Hematopoietic multipotent progenitor cell treated with erythropoietin and hydrocortisone succinate and interleukin-3 and kit ligand, for 6 days (in vitro differentiated cells): ENCODE measurements around the gene SYTL2.
A peak's percentile ranks its signal among the peaks of the same experiment; 100 is the strongest.
"Not testable (repeated sequence)": the region's sequence is repeated elsewhere in the genome, so short reads cannot be mapped to it uniquely, and the experiment has no call there.

ENCODE experiments used
- DNase-seq: peaks from one replicate; pipeline ENCODE4 v3.0.0-alpha.2; 2015

SYTL2 gene

DNA sequence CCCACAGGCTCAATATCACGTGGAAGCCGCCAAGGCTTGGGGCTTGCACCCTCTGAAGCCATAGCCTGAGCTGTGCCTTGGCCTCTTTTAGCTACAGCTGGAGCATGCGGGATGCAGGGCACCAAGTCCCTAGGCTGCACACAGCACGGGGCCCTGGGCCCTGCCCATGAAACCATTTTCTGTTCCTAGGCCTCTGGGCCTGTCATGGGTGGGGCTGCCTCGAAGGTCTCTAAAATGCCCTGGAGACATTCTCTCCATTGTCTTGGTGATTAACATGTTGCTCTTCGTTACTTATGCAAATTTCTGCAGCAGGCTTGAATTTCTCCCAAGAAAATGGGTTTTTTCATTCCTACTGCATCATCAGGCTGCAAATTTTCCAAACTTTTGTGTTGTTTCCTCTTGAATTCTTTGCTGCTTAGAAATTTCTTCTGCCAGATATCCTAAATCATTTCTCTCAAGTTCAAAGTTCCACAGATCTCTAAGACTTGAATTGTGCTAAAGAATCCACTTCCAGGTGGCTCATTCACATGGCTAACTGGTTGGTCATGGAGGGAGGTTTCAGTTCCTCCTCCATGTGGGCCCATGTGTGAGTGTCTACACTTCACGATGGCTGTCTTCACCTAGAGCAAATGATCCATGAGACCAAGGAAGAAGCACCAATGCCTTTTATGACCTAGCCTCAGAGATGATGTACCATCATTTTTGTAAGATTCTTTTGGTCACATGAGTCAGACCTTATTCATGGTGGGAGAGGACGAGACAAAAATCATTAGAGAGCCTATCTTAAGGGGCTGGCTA is 138.6 kb downstream of the SYTL2 start:
- DNase-seq = no peak

- DNase-seq = not testable (repeated sequence)
Measured at GRCh38 chr11:85670949-85671663, 139.8 kb downstream of the SYTL2 start.

DNA sequence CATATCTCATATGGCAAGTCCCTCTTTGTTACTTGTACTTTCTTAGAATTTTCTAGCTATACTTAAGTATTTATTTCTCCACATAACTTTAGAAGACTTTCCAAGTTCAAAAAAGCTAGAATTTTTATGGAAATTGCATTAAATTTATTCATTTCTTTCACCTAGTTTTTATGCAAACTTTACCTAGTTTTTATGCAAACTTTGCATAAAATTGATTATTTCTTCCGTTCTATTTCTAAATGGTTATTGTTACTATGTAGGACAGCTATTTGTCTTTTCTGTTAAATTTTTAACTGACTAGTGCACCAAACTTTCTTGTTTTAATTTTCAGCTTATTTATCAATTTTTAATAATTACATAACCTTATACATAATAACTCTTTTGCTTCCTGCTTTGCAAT is 142.8 kb downstream of the SYTL2 start:
- DNase-seq = no peak

- no peak for DNase-seq
Measured at GRCh38 chr11:85666687-85667086, 144.3 kb downstream of the SYTL2 start.

- DNase-seq = no peak
Measured at GRCh38 chr11:85665733-85666132, 145.2 kb downstream of the SYTL2 start.

DNA sequence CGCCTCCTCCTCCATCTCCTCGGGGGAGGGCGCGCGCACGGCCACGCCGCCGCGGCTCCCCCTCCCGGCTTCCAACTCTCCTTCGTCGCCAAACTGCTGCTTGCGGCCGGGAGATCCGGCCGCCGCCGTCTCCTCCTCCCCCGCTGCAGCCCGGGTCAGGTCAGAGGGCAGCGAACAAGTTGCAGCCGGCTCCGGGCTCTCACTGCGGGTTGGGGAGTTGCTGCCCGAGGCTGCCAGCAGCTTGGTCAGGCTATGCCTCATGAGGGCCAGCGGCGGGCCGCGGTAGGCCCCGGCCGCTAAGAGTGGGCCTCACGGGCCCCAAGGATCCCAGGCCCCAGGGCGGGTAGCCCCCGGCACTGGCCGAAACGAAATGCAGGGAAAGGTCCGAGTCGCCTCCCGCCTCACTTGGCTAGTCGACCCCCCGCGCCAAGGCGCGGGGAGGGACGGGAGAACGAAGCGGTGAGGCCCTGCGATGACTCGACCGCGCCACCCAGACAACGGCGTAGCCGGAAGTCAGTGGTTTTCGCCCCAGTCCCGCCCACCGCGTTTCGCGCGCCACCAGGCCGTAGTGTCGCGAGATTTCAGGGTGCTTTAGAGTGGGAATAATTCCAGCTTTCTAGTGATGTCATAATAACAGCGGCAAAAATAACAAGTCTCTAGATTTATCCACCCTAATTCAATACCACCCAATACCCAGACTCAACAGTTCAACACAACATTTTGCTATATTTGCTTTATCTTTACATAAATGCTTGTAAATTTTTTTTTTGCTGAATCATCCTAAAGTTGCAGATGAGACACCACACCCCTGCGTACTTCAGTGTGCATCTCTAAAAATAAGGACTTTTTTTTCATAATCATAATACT is 146.1 kb downstream of the SYTL2 start, which contains the start of gene CREBZF:
Gene CREBZF (minus strand): TSS at position 515 of the 867 bp plus-strand sequence. CDS start 254 bp downstream, at position 261.
- DNase-seq = peak; percentile 98

DNA sequence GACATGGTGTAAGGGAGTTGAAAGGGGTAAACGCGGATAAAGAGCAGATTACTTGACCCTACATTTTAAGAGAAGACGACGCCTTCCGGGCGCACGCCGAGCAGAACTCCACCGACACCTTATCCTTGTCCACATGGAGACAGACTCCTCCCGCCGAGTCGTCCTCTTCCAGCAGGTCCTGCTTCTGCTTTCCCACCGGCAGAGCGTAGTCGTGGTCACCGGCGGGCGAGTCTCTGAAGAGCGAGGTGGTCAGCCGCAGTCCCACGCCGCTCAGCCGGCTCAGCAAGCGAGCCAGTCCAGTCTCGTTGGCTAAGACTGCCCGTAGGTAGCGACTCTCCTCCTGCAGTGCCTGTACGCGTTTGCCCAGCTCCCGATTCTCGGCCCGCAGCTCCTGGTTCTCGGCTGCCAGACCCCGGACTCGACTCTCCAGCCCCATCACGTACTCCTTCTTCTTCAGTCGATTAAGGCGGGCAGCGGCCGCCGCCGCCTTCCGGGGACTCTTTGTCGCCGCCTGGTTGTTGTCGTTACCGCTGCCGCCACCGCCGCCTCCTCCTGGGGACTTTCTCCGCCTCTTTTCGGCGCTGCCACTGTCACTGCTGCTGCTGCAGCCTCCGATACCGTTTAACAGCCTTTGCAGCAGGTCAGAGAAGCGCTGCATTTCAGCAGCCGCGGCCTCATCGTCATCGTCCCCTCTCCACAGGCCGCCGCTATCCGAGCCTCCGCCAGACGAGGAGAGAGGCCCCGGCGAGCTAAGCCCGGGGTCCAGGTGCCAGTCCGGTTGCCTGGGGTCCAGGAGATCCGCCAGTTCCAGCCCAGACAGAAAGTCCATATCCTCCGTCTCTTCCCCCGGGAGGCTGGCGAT is 147.0 kb downstream of the SYTL2 start:
- peak; percentile 91 for DNase-seq

- no peak for DNase-seq
Measured at GRCh38 chr11:85663080-85663752, 147.7 kb downstream of the SYTL2 start.

GRCh38 chr11:85661972-85662664 is 148.8 kb downstream of the SYTL2 start:
- no peak for DNase-seq

DNA sequence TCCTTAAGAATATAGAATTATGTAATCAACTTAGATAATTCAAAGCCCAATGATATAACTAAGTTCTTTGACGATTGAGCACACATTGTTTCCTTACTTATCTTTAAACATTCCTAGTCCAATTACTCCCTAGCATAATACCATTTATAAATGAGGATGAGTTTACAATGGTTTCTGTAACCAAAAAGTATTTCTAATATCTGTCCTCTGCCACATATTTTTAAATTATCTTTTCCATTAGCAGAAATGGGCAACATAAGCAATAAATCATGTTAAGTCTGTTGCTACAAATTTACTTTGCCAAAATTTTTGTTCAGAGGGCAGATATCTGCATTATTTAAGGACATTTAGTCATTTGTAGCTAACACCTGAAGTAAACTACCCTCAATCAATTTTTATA is 152.8 kb downstream of the SYTL2 start:
- no peak for DNase-seq

GRCh38 chr11:85656777-85657176 is 154.2 kb downstream of the SYTL2 start:
- DNase-seq = no peak

- not testable (repeated sequence) for DNase-seq
Measured at GRCh38 chr11:85654343-85654742, 156.6 kb downstream of the SYTL2 start.

DNA sequence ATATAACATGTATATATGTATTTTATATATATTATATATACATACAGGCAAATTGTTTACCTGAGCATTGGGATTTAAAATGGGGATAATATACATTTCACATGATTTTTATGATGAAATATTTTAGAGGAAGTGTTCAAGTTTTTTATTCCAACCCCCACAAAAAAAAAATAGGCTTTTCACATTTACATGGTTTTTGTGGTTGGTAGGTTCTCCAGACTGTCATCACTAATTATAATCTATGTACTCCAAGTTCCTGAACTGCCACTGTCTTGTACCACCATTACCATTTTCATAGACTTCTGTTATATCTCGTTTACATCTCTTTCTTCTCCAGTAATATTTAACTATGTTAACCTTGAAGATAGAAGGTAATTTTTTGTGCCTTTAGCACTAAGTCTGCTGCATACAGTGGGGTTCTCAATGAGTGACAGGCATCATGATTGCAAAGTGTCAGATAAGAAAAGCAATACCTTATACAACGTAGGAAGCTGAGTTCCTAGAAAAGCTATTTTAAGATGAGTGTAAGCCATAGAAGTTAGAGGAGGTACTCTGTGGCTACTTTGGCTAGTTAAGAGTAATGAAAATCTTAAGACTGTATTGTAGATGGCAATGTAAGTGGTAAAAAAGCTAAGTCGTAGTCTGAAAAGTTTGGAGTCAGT is 158.0 kb downstream of the SYTL2 start:
- peak; percentile 51 for DNase-seq

DNA sequence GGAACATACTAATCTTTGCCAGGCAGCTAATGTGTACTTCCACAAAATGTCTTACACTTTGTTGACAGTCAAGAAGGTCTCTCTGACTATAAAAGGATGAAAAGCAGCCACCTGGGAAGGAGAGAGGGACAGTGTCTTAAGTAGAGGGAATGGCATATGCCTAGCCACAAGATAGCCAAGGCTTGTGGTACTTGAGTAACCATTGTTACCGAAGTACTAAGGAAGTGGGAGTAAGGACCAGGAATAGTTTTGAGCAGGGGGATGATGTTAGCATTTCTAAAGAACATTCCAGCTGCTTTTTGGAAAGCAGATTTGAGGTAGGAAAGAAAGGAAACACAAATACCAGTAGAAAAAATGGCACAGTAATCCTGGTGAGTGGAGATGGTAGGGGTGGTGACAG is 159.8 kb downstream of the SYTL2 start:
- no peak for DNase-seq

DNA sequence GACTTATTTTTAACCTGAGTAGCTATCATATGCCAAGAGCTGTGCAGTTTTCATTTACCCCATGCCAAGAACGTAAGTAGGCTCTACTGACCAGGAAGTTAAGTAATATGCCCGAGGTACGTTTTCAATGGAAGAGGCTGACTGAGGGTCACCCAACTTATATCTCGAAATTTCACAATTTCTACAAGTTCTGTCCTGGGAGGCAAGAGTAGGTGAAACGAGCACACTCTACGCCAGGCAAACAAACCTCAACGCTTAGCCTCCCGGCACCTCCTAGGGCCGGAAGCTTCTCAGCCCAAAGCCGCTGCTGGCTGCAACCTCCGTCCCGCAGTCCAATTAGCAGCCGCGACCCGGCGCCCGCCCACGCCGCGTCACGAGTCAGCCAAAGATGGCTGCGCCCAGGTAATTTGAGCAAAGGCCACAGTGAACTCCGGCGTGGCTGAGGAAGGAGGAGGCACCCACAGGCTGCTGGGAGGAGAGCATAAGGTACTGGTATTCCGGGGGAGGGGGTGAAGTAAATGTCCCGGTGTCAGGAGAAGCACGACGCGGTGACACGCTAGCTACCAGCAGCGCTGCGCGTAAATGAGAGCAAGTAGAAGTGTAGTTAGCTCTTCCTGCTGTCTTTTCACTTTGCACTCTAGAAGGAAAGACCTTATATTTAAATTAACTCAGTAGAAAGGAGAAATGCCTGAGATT is 163.2 kb downstream of the SYTL2 start, which contains the start of gene TMEM126A:
Gene TMEM126A (plus strand): TSS at position 364 of the 696 bp plus-strand sequence. CDS start 2,289 bp downstream, outside the sequence.
- peak; percentile 93 for DNase-seq

DNA sequence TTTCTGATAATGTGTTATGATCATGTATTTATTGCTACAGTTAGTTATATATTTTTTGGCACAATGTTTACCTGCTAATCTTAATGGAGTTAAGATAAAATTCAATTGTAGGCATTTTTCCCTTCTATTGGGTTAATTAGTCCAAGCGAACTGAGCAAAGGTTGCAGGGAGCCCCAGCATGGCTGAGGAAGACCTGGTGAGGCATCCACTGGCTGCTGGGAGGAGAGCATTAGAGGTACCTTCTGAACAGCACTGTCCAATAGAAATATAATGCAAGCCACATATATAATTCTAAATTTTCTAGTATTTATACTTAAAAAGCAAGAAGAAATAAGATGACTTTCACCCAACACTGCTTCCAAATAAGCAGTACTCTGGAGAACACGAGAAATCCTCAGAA is 163.9 kb downstream of the SYTL2 start:
- peak; percentile 32 for DNase-seq
